Loucy (cell line): ENCODE results near the gene MCEMP1.

ENCODE experiments used
- CTCF ChIP-seq: fragments of 200-600 bp; sonication (generic); conservative IDR thresholded peaks from 2 replicates; pipeline ENCODE4 v1.5.1; 2014; ENCODE audit warnings: mild to moderate bottlenecking, antibody characterized with exemption, low read length
- EZH2phosphoT487 ChIP-seq: fragments of 200-600 bp; IDR thresholded peaks from 2 replicates; pipeline ENCODE4 v1.6.1; 2018; ENCODE audit warnings: antibody characterized with exemption, mild to moderate bottlenecking, moderate library complexity, borderline replicate concordance

GRCh38 chr19:7682175-7682855 lies 5.4 kb downstream of the MCEMP1 start:
- TF ChIP-seq CTCF (no peak), EZH2phosphoT487 (no peak)
